Thoracic aorta (tissue), 2 donors: Measurements from ENCODE around the gene PCNT. TPM values are rescaled to one million over a fixed set of nuclear protein-coding genes. Genes with fewer than 3 reads are reported as not detected.

Experiments used
- ATAC-seq: fragments of 150-250 bp; one replicate; pipeline ENCODE4 v1.8.0; 2017; ENCODE audit warnings: low read depth; ENCODE audit not compliant: insufficient number of reproducible peaks, low FRiP score
- DNase-seq: peaks from one replicate; pipeline ENCODE4 v3.0.0-alpha.2; 2020; ENCODE audit warnings: low spot score
- H3K27ac ChIP-seq, 2 donors: fragments of 200-600 bp; sonication (generic); 1 replicate in 1 of 2; 2 replicates in 1 of 2; pipeline ENCODE4 v1.5.1; 2016; ENCODE audit warnings: mild to moderate bottlenecking in 2 of 2, moderate library complexity in 2 of 2
- H3K27me3 ChIP-seq: fragments of 200-600 bp; sonication (generic); replicated peaks from 2 replicates; pipeline ENCODE4 v1.6.0; 2016; ENCODE audit warnings: mild to moderate bottlenecking; ENCODE audit not compliant: insufficient read depth
- H3K36me3 ChIP-seq: fragments of 200-600 bp; sonication (generic); one replicate; pipeline ENCODE4 v1.5.1; 2016
- H3K4me1 ChIP-seq, 2 donors: fragments of 200-600 bp; sonication (generic); 1 replicate in 1 of 2; 2 replicates in 1 of 2; pipeline versions ENCODE4 v1.5.1 to v1.6.0; 2016; ENCODE audit warnings: low read depth in 2 of 2, mild to moderate bottlenecking in 1 of 2; ENCODE audit not compliant: control insufficient read depth in 1 of 2
- H3K4me3 ChIP-seq: fragments of 200-600 bp; sonication (generic); 2 replicates; pipeline ENCODE4 v1.5.1; 2016; ENCODE audit warnings: mild to moderate bottlenecking
- H3K9me3 ChIP-seq: fragments of 200-600 bp; sonication (generic); 2 replicates; pipeline ENCODE4 v1.5.1; 2016
- CTCF ChIP-seq: fragments of 200-600 bp; sonication (generic); IDR thresholded peaks from one replicate; pipeline ENCODE4 v1.5.1; 2019; ENCODE audit warnings: antibody characterized with exemption
- total RNA-seq, 2 donors: library from RNA; depleted of rRNA; stranded (reverse); fragments of >200 nt; gene quantifications; one replicate each; pipeline versions ENCODE4 v1.1.0 to v1.2.3, GENCODE V29; 2016

PCNT gene
- total RNA-seq, 2 donors from 2014 or later, result 46.8 to 51.4 TPM

DNA sequence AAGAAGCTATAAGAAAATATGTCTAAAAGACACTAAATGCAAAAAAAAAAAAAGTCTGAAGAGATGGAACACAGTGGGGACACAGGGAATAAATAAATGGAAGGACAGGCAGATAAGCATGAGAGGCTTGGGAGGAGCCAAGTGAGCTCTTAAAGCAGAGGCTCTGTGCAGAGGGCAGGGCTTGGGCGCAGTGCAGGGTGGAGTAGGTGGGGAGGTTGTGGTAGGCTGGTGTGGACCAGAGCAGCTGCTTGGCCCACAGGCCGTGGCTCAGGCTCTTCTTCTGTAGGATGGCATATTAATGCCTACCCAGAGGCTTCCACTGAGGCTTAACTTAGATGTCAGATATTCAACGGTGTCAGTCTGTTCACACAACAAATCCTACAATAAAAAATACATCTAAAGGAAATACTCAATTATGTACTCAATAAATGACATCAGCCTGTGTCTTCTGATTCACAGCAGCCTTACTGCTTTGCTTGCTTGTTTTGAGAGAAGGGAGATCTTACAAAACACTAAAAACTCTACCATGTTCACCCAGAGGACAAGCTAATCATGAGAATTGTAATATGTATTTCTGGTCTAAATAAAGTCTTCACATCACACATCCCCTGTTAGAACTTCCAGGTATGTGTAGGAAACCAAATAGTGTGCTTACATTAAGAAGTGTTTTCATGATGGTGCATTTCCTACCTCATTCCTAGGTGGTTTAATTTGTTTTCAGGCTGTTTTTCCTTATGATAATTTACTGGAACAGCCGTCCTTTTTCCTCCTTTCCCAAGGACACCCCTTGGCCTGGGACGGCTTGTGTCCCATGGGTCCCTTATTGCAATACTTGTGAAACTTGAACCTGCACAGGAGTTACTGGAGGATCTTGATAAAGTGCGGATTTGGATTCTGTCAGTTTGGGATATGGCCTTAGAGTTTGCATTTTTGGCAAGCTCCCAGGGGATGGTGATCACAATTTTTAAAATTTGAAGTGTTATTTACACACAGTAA lies 159.6 kb downstream of the PCNT start:
- DNase-seq (no peak), ATAC-seq (no peak)
- Histone ChIP-seq H3K27me3 (no peaks in the 10 kb centered on the region), H3K27ac (no peak overlapping the region), H3K36me3 (no peaks in the 10 kb centered on the region), H3K4me1 (no peaks in the 10 kb centered on the region), H3K4me3 (no peak overlapping the region), H3K9me3 (no peaks in the 10 kb centered on the region)
- TF ChIP-seq CTCF, result no peak

- ATAC-seq (no peak), DNase-seq (no peak)
- Histone ChIP-seq H3K4me3 (no peak overlapping the region), H3K4me1 (no peaks in the 10 kb centered on the region), H3K36me3 (peaks cover 5% of the 10 kb centered on the region), H3K9me3 (no peaks in the 10 kb centered on the region), H3K27me3 (no peaks in the 10 kb centered on the region), H3K27ac (no peak overlapping the region)
- TF ChIP-seq CTCF, result no peak
Observed at GRCh38 chr21:46486481-46487126, 162.6 kb downstream of the PCNT start.

GRCh38 chr21:46489162-46489663 lies 165.3 kb downstream of the PCNT start:
- Histone ChIP-seq H3K27ac (no peak overlapping the region), H3K36me3 (peaks cover 11% of the 10 kb centered on the region)

DNA sequence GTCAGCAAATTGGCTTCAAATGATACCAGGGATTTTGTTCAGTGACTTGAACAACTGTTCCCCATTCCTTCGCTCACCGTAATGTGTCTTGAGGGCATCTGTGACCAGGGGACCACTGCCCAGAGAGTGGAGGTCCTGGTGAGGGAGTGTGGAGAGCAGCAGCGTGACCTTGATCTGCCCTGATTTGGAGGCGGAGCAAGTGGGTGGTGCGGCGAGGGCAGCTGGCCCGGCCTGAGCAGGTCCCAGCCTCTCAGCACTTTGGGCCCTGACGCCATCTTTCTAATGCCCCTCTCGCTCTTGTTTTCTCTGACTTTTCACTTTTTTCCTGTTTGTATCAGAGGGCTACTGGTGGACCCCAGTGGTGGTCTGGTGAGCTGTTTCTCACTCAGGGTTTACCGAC lies 165.8 kb downstream of the PCNT start:
- no peak for TF ChIP-seq CTCF
- Histone ChIP-seq H3K4me1 (no peaks in the 10 kb centered on the region), H3K27ac (no peak overlapping the region), H3K36me3 (peaks cover 11% of the 10 kb centered on the region), H3K9me3 (no peaks in the 10 kb centered on the region), H3K4me3 (no peak overlapping the region), H3K27me3 (no peaks in the 10 kb centered on the region)
- ATAC-seq (no peak), DNase-seq (no peak)

More at GRCh38 chr21:46489162-46489663, 165.3 kb downstream of the PCNT start:
- no peaks in the 10 kb centered on the region for H3K9me3 ChIP-seq
- DNase-seq (no peak), ATAC-seq (no peak)
- no peak for TF ChIP-seq CTCF
- H3K4me3 ChIP-seq, result no peak overlapping the region
- H3K4me1 ChIP-seq, result no peaks in the 10 kb centered on the region
- no peaks in the 10 kb centered on the region for H3K27me3 ChIP-seq

GRCh38 chr21:46491553-46491952 lies 167.6 kb downstream of the PCNT start:
- Histone ChIP-seq H3K27me3 (no peaks in the 10 kb centered on the region), H3K27ac (no peak overlapping the region), H3K4me3 (no peak overlapping the region), H3K4me1 (no peaks in the 10 kb centered on the region), H3K9me3 (no peaks in the 10 kb centered on the region), H3K36me3 (peaks cover 11% of the 10 kb centered on the region)
- ATAC-seq (no peak), DNase-seq (no peak)
- TF ChIP-seq CTCF, result no peak
